GM23338 (cell line): Measurements from ENCODE around the gene NSG1. TPM values are rescaled to one million over a fixed set of nuclear protein-coding genes. Genes with fewer than 3 reads are reported as not detected.

Experiments used
- ATAC-seq: fragments of 200-7000 bp; cut with Tn5 transposase; 3 replicates; pipeline ENCODE4 v1.9.1; 2020
- DNase-seq: peaks from one replicate; pipeline ENCODE4 v3.0.0-alpha.2; 2015; ENCODE audit warnings: low spot score
- H2AFZ ChIP-seq: fragments of 200-600 bp; sonication (generic); 2 replicates; pipeline ENCODE4 v1.8.0; 2016; ENCODE audit warnings: antibody characterized with exemption, mild to moderate bottlenecking, moderate library complexity
- H3F3A ChIP-seq: fragments of 200-600 bp; sonication (generic); replicated peaks from 2 replicates; pipeline ENCODE4 v1.8.0; 2017; ENCODE audit warnings: antibody characterized with exemption, mixed run types, low read depth
- H3K27ac ChIP-seq: fragments of 200-600 bp; sonication (generic); 2 replicates; pipeline ENCODE4 v1.6.1; 2016; ENCODE audit warnings: low read depth
- H3K27me3 ChIP-seq: fragments of 200-600 bp; sonication (generic); 2 replicates; pipeline ENCODE4 v1.8.0; 2016; ENCODE audit warnings: mild to moderate bottlenecking, mixed run types, moderate library complexity; ENCODE audit not compliant: insufficient read depth
- H3K36me3 ChIP-seq: fragments of 200-600 bp; sonication (generic); 2 replicates; pipeline ENCODE4 v1.8.0; 2016; ENCODE audit warnings: mild to moderate bottlenecking; ENCODE audit not compliant: insufficient read depth
- H3K4me1 ChIP-seq: fragments of 200-600 bp; sonication (generic); 2 replicates; pipeline ENCODE4 v1.8.0; 2016; ENCODE audit warnings: mild to moderate bottlenecking, moderate library complexity; ENCODE audit not compliant: insufficient read depth
- H3K4me2 ChIP-seq: fragments of 200-600 bp; sonication (generic); 2 replicates; pipeline ENCODE4 v1.7.1; 2017; ENCODE audit warnings: mixed run types
- H3K4me3 ChIP-seq: fragments of 200-600 bp; sonication (generic); 2 replicates; pipeline ENCODE4 v1.6.1; 2016; ENCODE audit warnings: mixed run types
- H3K79me2 ChIP-seq: fragments of 200-600 bp; sonication (generic); replicated peaks from 2 replicates; pipeline ENCODE4 v1.8.0; 2017; ENCODE audit warnings: mild to moderate bottlenecking; ENCODE audit not compliant: insufficient read depth
- H3K9me2 ChIP-seq: fragments of 200-600 bp; sonication (generic); 2 replicates; pipeline ENCODE4 v1.8.0; 2017; ENCODE audit not compliant: insufficient read depth
- H4K20me1 ChIP-seq: fragments of 200-600 bp; sonication (generic); replicated peaks from 2 replicates; pipeline ENCODE4 v1.8.0; 2017; ENCODE audit warnings: mild to moderate bottlenecking; ENCODE audit not compliant: insufficient read depth
- H3K27ac Mint-ChIP-seq: 2 replicates; pipeline ENCODE4 v1.8.0; 2020; ENCODE audit warnings: inconsistent platforms, mild to moderate bottlenecking, moderate library complexity, mixed read lengths
- H3K27me3 Mint-ChIP-seq: 3 replicates; pipeline ENCODE4 v1.8.0; 2022; ENCODE audit warnings: low read depth, mild to moderate bottlenecking, moderate library complexity, mixed read lengths, inconsistent platforms; ENCODE audit not compliant: insufficient read depth, poor library complexity
- H3K36me3 Mint-ChIP-seq: 3 replicates; pipeline ENCODE4 v1.8.0; 2021; ENCODE audit warnings: low read depth, mild to moderate bottlenecking, inconsistent platforms, moderate library complexity, mixed read lengths
- H3K4me1 Mint-ChIP-seq: 3 replicates; pipeline ENCODE4 v1.8.0; 2020; ENCODE audit warnings: mild to moderate bottlenecking, inconsistent platforms, mixed read lengths
- H3K4me3 Mint-ChIP-seq: 3 replicates; pipeline ENCODE4 v1.8.0; 2021; ENCODE audit warnings: moderate library complexity, mild to moderate bottlenecking, inconsistent platforms, mixed read lengths
- H3K9me3 Mint-ChIP-seq: 3 replicates; pipeline ENCODE4 v1.8.0; 2020; ENCODE audit warnings: moderate library complexity, mild to moderate bottlenecking, inconsistent platforms, mixed read lengths
- CREB1 ChIP-seq: fragments of 250-450 bp; sonication (Bioruptor Pico); IDR thresholded peaks from 2 replicates; pipeline ENCODE4 v1.5.0; 2020; ENCODE audit warnings: low read depth, mild to moderate bottlenecking, moderate library complexity
- ETS1 ChIP-seq: IDR thresholded peaks from 2 replicates; pipeline ENCODE4 v1.6.1; 2016; ENCODE audit warnings: antibody characterized with exemption
- EZH2 ChIP-seq: fragments of 200-600 bp; sonication (generic); IDR thresholded peaks from one replicate; pipeline ENCODE4 v1.8.0; 2017; ENCODE audit warnings: antibody characterized with exemption, mild to moderate bottlenecking, low read depth; ENCODE audit not compliant: unreplicated experiment
- EZH2phosphoT487 ChIP-seq: fragments of 200-600 bp; sonication (generic); IDR thresholded peaks from one replicate; pipeline ENCODE4 v1.8.1; 2018; ENCODE audit warnings: antibody characterized with exemption; ENCODE audit not compliant: unreplicated experiment
- JUNB ChIP-seq: IDR thresholded peaks from one replicate; pipeline ENCODE4 v1.6.1; 2016; ENCODE audit warnings: antibody characterized with exemption; ENCODE audit not compliant: unreplicated experiment
- NANOG ChIP-seq: IDR thresholded peaks from 2 replicates; pipeline ENCODE4 v1.6.1; 2016; ENCODE audit warnings: antibody characterized with exemption, borderline replicate concordance
- POLR2AphosphoS5 ChIP-seq: IDR thresholded peaks from 2 replicates; pipeline ENCODE4 v1.6.1; 2016; ENCODE audit warnings: antibody characterized with exemption, low read depth
- STAT1 ChIP-seq: IDR thresholded peaks from one replicate; pipeline ENCODE4 v1.6.1; 2016; ENCODE audit warnings: antibody characterized with exemption; ENCODE audit not compliant: unreplicated experiment
- ZNF114 ChIP-seq: fragments of 250-450 bp; sonication (Bioruptor Pico); IDR thresholded peaks from 2 replicates; pipeline ENCODE4 v1.5.0; 2020; ENCODE audit warnings: mild to moderate bottlenecking, moderate library complexity
- ZNF331 ChIP-seq: fragments of 250-450 bp; sonication (Bioruptor Pico); IDR thresholded peaks from 2 replicates; pipeline ENCODE4 v1.5.0; 2020; ENCODE audit warnings: low read depth, mild to moderate bottlenecking, moderate library complexity
- ZNF462 ChIP-seq: fragments of 250-450 bp; sonication (Bioruptor Pico); IDR thresholded peaks from 2 replicates; pipeline ENCODE4 v1.5.0; 2020; ENCODE audit warnings: mild to moderate bottlenecking, moderate library complexity
- polyA plus RNA-seq: library from polyadenylated mRNA; unstranded; fragments of >200 nt; fragmentation: Nextera tagmentation; extraction: Ambion mirVana; gene quantifications from 2 replicates; pipeline ENCODE4 v1.2.1, GENCODE V29; 2016
- total RNA-seq: library from RNA; depleted of rRNA; stranded (reverse); fragments of >200 nt; shearing (Covaris generic); gene quantifications from 2 replicates; pipeline ENCODE4 v1.2.3, GENCODE V29; 2014
- TF ChIP-seq, protein P1 (sequence below), 2 experiments: fragments of 200-600 bp in 1 of 2; sonication (generic) in 1 of 2; conservative IDR thresholded peaks; 2 replicates each; pipeline versions ENCODE4 v1.5.1 to v1.6.1; 2016 to 2017; ENCODE audit warnings: antibody characterized with exemption in 2 of 2, low read depth in 2 of 2, mild to moderate bottlenecking in 2 of 2, moderate library complexity in 1 of 2

Gene NSG1
- total and polyA plus RNA-seq, 2 experiments from 2014 or later, result 17.4 to 34.5 TPM

GRCh38 chr4:4409416-4410115, 22.7 kb downstream of the NSG1 start:
- Histone ChIP-seq H3K27me3 (no peaks in the 10 kb centered on the region), H3K36me3 (no peaks in the 10 kb centered on the region), H3K27ac (no peak overlapping the region), H2AFZ (no peak overlapping the region), H4K20me1 (no peaks in the 10 kb centered on the region), H3K4me1 (no peaks in the 10 kb centered on the region), H3K4me2 (no peak overlapping the region), H3K79me2 (no peaks in the 10 kb centered on the region), H3K4me3 (no peak overlapping the region), H3K9me2 (no peaks in the 10 kb centered on the region), H3F3A (no peaks in the 10 kb centered on the region)
- Mint-ChIP-seq H3K9me3 (no peaks in the 10 kb centered on the region), H3K4me1 (peaks cover 12% of the 10 kb centered on the region; the same call in 2 of the 3 replicates), H3K4me3 (no peak overlapping the region), H3K36me3 (peaks cover 15% of the 10 kb centered on the region), H3K27me3 (peaks cover 11% of the 10 kb centered on the region), H3K27ac (peak overlapping the region; percentile 59; the same call in 1 of the 2 replicates)
- no peak for TF ChIP-seq EZH2phosphoT487
- TF ChIP-seq EZH2, result no peak
- TF ChIP-seq ETS1, result no peak
- no peak for TF ChIP-seq CREB1 (CRISPR knock-in tag)
- no peak for TF ChIP-seq POLR2AphosphoS5
- no peak for TF ChIP-seq NANOG
- TF ChIP-seq ZNF114 (CRISPR knock-in tag), result no peak
- TF ChIP-seq JUNB, result no peak
- TF ChIP-seq, protein P1, sequence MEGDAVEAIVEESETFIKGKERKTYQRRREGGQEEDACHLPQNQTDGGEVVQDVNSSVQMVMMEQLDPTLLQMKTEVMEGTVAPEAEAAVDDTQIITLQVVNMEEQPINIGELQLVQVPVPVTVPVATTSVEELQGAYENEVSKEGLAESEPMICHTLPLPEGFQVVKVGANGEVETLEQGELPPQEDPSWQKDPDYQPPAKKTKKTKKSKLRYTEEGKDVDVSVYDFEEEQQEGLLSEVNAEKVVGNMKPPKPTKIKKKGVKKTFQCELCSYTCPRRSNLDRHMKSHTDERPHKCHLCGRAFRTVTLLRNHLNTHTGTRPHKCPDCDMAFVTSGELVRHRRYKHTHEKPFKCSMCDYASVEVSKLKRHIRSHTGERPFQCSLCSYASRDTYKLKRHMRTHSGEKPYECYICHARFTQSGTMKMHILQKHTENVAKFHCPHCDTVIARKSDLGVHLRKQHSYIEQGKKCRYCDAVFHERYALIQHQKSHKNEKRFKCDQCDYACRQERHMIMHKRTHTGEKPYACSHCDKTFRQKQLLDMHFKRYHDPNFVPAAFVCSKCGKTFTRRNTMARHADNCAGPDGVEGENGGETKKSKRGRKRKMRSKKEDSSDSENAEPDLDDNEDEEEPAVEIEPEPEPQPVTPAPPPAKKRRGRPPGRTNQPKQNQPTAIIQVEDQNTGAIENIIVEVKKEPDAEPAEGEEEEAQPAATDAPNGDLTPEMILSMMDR (conservative IDR thresholded peaks at IDR 0.05; ENCODE audit: low read depth in 2 of 2), result no peak
- TF ChIP-seq ZNF331, result no peak
- no peak for TF ChIP-seq STAT1
- TF ChIP-seq ZNF462 (CRISPR knock-in tag), result no peak
- ATAC-seq (no peak), DNase-seq (no peak)
